ENCODE results near the gene RPS24.

DNA sequence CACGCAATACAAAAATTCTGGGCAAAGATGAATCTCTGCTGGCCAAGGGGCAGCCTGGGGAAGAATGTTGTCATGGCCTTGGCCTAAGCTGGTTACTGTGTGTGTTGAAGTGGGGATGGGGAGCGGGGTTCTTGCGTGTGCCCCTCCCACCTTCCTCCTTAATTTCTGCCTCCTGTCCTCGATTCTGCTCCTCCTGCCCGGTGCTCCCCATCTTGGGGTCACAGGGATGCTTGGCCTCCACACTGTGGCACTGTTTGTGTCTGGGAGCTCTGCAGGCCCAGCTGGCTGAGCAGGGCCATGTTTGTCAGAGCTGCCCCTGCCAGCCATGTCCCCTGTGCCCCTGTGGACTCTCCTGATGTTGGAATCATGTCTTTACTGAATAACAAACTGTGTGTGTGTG lies 37.1 kb downstream of the RPS24 start:
- TF ChIP-seq CTCF (IDR thresholded peaks at IDR 0.05; ENCODE audit: low read depth, low read length, missing input control) = no peak
- TF ChIP-seq ATF3 (IDR thresholded peaks at IDR 0.05) = no peak
- TF ChIP-seq TAF1 (conservative IDR thresholded peaks at IDR 0.05) = no peak
- TF ChIP-seq, protein P1, sequence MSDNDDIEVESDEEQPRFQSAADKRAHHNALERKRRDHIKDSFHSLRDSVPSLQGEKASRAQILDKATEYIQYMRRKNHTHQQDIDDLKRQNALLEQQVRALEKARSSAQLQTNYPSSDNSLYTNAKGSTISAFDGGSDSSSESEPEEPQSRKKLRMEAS (IDR thresholded peaks at IDR 0.05) = no peak
- TF ChIP-seq RAD21 (IDR thresholded peaks at IDR 0.05) = no peak
- no peak for TF ChIP-seq JUND (IDR thresholded peaks at IDR 0.05)
- TF ChIP-seq SP1 (IDR thresholded peaks at IDR 0.05) = no peak
- TF ChIP-seq, protein P2, sequence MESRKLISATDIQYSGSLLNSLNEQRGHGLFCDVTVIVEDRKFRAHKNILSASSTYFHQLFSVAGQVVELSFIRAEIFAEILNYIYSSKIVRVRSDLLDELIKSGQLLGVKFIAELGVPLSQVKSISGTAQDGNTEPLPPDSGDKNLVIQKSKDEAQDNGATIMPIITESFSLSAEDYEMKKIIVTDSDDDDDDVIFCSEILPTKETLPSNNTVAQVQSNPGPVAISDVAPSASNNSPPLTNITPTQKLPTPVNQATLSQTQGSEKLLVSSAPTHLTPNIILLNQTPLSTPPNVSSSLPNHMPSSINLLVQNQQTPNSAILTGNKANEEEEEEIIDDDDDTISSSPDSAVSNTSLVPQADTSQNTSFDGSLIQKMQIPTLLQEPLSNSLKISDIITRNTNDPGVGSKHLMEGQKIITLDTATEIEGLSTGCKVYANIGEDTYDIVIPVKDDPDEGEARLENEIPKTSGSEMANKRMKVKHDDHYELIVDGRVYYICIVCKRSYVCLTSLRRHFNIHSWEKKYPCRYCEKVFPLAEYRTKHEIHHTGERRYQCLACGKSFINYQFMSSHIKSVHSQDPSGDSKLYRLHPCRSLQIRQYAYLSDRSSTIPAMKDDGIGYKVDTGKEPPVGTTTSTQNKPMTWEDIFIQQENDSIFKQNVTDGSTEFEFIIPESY (IDR thresholded peaks at IDR 0.05) = no peak
- no peak for TF ChIP-seq YY1 (IDR thresholded peaks at IDR 0.05)
- TF ChIP-seq EGR1 (IDR thresholded peaks at IDR 0.05; ENCODE audit: low read depth in 2 of 2) = no peak
- no peak for TF ChIP-seq GABPA (IDR thresholded peaks at IDR 0.05 in 1 of 2, conservative IDR thresholded peaks at IDR 0.05 in 1 of 2)
